ENCODE results near the gene PLLP. TPM values are rescaled to one million over a fixed set of nuclear protein-coding genes. Genes with fewer than 3 reads are reported as not detected.

The PLLP gene
- total and polyA plus RNA-seq, 9 of the 15 experiments (the other 6 are each of a cell fraction or from before 2014, with no cell fraction given): 0.09 to 0.96 (median 0.27) TPM

- TF ChIP-seq, protein P1, sequence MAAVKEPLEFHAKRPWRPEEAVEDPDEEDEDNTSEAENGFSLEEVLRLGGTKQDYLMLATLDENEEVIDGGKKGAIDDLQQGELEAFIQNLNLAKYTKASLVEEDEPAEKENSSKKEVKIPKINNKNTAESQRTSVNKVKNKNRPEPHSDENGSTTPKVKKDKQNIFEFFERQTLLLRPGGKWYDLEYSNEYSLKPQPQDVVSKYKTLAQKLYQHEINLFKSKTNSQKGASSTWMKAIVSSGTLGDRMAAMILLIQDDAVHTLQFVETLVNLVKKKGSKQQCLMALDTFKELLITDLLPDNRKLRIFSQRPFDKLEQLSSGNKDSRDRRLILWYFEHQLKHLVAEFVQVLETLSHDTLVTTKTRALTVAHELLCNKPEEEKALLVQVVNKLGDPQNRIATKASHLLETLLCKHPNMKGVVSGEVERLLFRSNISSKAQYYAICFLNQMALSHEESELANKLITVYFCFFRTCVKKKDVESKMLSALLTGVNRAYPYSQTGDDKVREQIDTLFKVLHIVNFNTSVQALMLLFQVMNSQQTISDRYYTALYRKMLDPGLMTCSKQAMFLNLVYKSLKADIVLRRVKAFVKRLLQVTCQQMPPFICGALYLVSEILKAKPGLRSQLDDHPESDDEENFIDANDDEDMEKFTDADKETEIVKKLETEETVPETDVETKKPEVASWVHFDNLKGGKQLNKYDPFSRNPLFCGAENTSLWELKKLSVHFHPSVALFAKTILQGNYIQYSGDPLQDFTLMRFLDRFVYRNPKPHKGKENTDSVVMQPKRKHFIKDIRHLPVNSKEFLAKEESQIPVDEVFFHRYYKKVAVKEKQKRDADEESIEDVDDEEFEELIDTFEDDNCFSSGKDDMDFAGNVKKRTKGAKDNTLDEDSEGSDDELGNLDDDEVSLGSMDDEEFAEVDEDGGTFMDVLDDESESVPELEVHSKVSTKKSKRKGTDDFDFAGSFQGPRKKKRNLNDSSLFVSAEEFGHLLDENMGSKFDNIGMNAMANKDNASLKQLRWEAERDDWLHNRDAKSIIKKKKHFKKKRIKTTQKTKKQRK (IDR thresholded peaks at IDR 0.05; ENCODE audit: borderline replicate concordance, low read depth, low read length): no peak
- TF ChIP-seq ZNF175 (CRISPR knock-in tag; IDR thresholded peaks at IDR 0.05; ENCODE audit: low read depth) (no peak), JUND (IDR thresholded peaks at IDR 0.05; ENCODE audit: borderline replicate concordance, low read depth, low read length) (peak; percentile 67), JUND (tag; IDR thresholded peaks at IDR 0.05; ENCODE audit: borderline replicate concordance, low read depth, low read length) (peak; percentile 13; the same call in 2 of the 3 replicates), RFX1 (IDR thresholded peaks at IDR 0.05) (no peak), OTX1 (CRISPR knock-in tag; IDR thresholded peaks at IDR 0.05) (no peak), BDP1 (IDR thresholded peaks at IDR 0.05; ENCODE audit: insufficient read depth, insufficient read length) (peak; percentile 97), ZNF551 (CRISPR knock-in tag; IDR thresholded peaks at IDR 0.05) (no peak), SMAD4 (CRISPR knock-in tag; conservative IDR thresholded peaks at IDR 0.05) (no peak), CEBPB (tag; IDR thresholded peaks at IDR 0.05) (no peak), MAZ (CRISPR knock-in tag; conservative IDR thresholded peaks at IDR 0.05 in 1 of 2, IDR thresholded peaks at IDR 0.05 in 1 of 2) (peak; percentile 39 to 62; a peak in 2 of 4 replicates), MTA1 (IDR thresholded peaks at IDR 0.05; ENCODE audit: borderline replicate concordance) (no peak), MECOM (CRISPR knock-in tag; IDR thresholded peaks at IDR 0.05) (0 out of 2 replicates have a peak, but pooled peaks have one; percentile 25), MTA3 (IDR thresholded peaks at IDR 0.05; ENCODE audit: borderline replicate concordance) (peak; percentile 25; the same call in 1 of the 2 replicates), STAT5B (CRISPR knock-in tag; IDR thresholded peaks at IDR 0.05) (no peak), SMAD2 (IDR thresholded peaks at IDR 0.05; ENCODE audit: low read depth, low read length) (no peak), THRAP3 (IDR thresholded peaks at IDR 0.05; ENCODE audit: borderline replicate concordance) (no peak), SP2 (IDR thresholded peaks at IDR 0.05; ENCODE audit: extremely low read depth, low read depth, low read length, poor library complexity, severe bottlenecking) (no peak), ASH1L (IDR thresholded peaks at IDR 0.05; ENCODE audit: borderline replicate concordance, low read depth, partially characterized antibody) (no peak), RBFOX2 (IDR thresholded peaks at IDR 0.05; ENCODE audit: low read depth, low read length) (no peak), SMAD1 (IDR thresholded peaks at IDR 0.05; ENCODE audit: low read depth, low read length, partially characterized antibody) (no peak), HNRNPH1 (optimal IDR thresholded peaks at IDR 0.05; ENCODE audit: low read depth, low read length) (no peak)
- TF ChIP-seq, protein P2, sequence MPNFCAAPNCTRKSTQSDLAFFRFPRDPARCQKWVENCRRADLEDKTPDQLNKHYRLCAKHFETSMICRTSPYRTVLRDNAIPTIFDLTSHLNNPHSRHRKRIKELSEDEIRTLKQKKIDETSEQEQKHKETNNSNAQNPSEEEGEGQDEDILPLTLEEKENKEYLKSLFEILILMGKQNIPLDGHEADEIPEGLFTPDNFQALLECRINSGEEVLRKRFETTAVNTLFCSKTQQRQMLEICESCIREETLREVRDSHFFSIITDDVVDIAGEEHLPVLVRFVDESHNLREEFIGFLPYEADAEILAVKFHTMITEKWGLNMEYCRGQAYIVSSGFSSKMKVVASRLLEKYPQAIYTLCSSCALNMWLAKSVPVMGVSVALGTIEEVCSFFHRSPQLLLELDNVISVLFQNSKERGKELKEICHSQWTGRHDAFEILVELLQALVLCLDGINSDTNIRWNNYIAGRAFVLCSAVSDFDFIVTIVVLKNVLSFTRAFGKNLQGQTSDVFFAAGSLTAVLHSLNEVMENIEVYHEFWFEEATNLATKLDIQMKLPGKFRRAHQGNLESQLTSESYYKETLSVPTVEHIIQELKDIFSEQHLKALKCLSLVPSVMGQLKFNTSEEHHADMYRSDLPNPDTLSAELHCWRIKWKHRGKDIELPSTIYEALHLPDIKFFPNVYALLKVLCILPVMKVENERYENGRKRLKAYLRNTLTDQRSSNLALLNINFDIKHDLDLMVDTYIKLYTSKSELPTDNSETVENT (CRISPR knock-in tag; IDR thresholded peaks at IDR 0.05): peak; percentile 39; the same call in 1 of the 2 replicates
Observed at GRCh38 chr16:57300387-57301125, 16.1 kb upstream of the PLLP start (continued).

Data from K562 (cell line).